CD14-positive monocyte (primary cell): Measurements from ENCODE around the gene EXOC3L4. TPM values are rescaled to one million over a fixed set of nuclear protein-coding genes. Genes with fewer than 3 reads are reported as not detected.

Experiments used
- DNase-seq, 3 donors: peaks; one replicate each; pipeline ENCODE4 v3.0.0-alpha.2; 2011 to 2022
- H2AFZ ChIP-seq: 2 replicates; pipeline ENCODE4 v1.6.0; 2012; ENCODE audit warnings: mild to moderate bottlenecking, low read depth, low read length, inconsistent platforms; ENCODE audit not compliant: insufficient read depth, poor library complexity, severe bottlenecking
- H3K27ac ChIP-seq, 2 donors: 1 replicate in 1 of 2; 2 replicates in 1 of 2; pipeline ENCODE4 v1.5.1; 2012 to 2013; ENCODE audit warnings: low read length in 2 of 2, control low read depth in 1 of 2, inconsistent platforms in 1 of 2, low read depth in 1 of 2, mild to moderate bottlenecking in 1 of 2
- H3K27me3 ChIP-seq, 2 donors: one replicate each; pipeline versions ENCODE4 v1.6.0 to v1.6.1; 2011 to 2013; ENCODE audit warnings: low read length in 2 of 2; ENCODE audit not compliant: control insufficient read depth in 2 of 2, insufficient read depth in 2 of 2
- H3K36me3 ChIP-seq, 2 donors: replicated peaks in 1 of 2; 1 replicate in 1 of 2; 2 replicates in 1 of 2; pipeline versions ENCODE4 v1.5.1 to v1.6.1; 2012 to 2013; ENCODE audit warnings: low read length in 2 of 2, control low read depth in 1 of 2, inconsistent platforms in 1 of 2, mild to moderate bottlenecking in 1 of 2; ENCODE audit not compliant: insufficient read depth in 2 of 2, control insufficient read depth in 1 of 2
- H3K4me1 ChIP-seq, 2 donors: 1 replicate in 1 of 2; 2 replicates in 1 of 2; pipeline versions ENCODE4 v1.5.1 to v1.6.1; 2012 to 2013; ENCODE audit warnings: low read length in 2 of 2, control low read depth in 1 of 2, inconsistent platforms in 1 of 2, mild to moderate bottlenecking in 1 of 2, moderate library complexity in 1 of 2; ENCODE audit not compliant: insufficient read depth in 2 of 2, control insufficient read depth in 1 of 2
- H3K4me2 ChIP-seq: replicated peaks from 2 replicates; pipeline ENCODE3; 2012; ENCODE audit warnings: low read length, moderate library complexity, mild to moderate bottlenecking; ENCODE audit not compliant: poor library complexity, severe bottlenecking; ENCODE audit errors: extremely low read depth
- H3K4me3 ChIP-seq, 3 experiments: fragments of 200-600 bp in 1 of 3; sonication (generic) in 1 of 3; replicated peaks in 1 of 3; 1 replicate in 2 of 3; 2 replicates in 1 of 3; pipeline ENCODE4 v1.5.1; 2011 to 2013; ENCODE audit warnings: low read length in 3 of 3, mild to moderate bottlenecking in 3 of 3, control low read depth in 2 of 3, low read depth in 2 of 3, inconsistent platforms in 1 of 3, moderate library complexity in 1 of 3
- H3K79me2 ChIP-seq: 2 replicates; pipeline ENCODE4 v1.6.0; 2012; ENCODE audit warnings: mild to moderate bottlenecking, control low read depth, inconsistent platforms, low read length, moderate library complexity; ENCODE audit not compliant: insufficient read depth
- H3K9ac ChIP-seq: 2 replicates; pipeline ENCODE4 v1.6.0; 2017; ENCODE audit warnings: low read length, mild to moderate bottlenecking; ENCODE audit not compliant: insufficient read depth, poor library complexity, severe bottlenecking
- H3K9me3 ChIP-seq, 2 donors: replicated peaks in 1 of 2; 1 replicate in 1 of 2; 2 replicates in 1 of 2; pipeline versions ENCODE4 v1.5.1 to v1.6.1; 2012 to 2013; ENCODE audit warnings: low read length in 2 of 2, control low read depth in 1 of 2; ENCODE audit not compliant: control insufficient read depth in 1 of 2, insufficient read depth in 1 of 2
- H4K20me1 ChIP-seq: 2 replicates; pipeline ENCODE4 v1.6.0; 2012; ENCODE audit warnings: mild to moderate bottlenecking, low read length, control low read depth, moderate library complexity; ENCODE audit not compliant: insufficient read depth
- H3K27ac Mint-ChIP-seq, 7 donors: one replicate each; pipeline ENCODE4 v1.8.0; 2020; ENCODE audit warnings: mild to moderate bottlenecking in 7 of 7, mixed read lengths in 7 of 7, moderate library complexity in 6 of 7, inconsistent platforms in 2 of 7
- H3K27me3 Mint-ChIP-seq, 3 donors: one replicate each; pipeline ENCODE4 v1.8.0; 2021 to 2022; ENCODE audit warnings: low read depth in 3 of 3, mild to moderate bottlenecking in 3 of 3, mixed read lengths in 3 of 3, moderate library complexity in 3 of 3, inconsistent platforms in 1 of 3
- H3K36me3 Mint-ChIP-seq, 2 donors: one replicate each; pipeline ENCODE4 v1.8.0; 2020; ENCODE audit warnings: mixed read lengths in 2 of 2, inconsistent platforms in 1 of 2, mild to moderate bottlenecking in 1 of 2
- H3K4me1 Mint-ChIP-seq: one replicate; pipeline ENCODE4 v1.8.0; 2020; ENCODE audit warnings: mild to moderate bottlenecking, mixed read lengths
- H3K4me3 Mint-ChIP-seq, 2 donors: one replicate each; pipeline ENCODE4 v1.8.0; 2020; ENCODE audit warnings: mild to moderate bottlenecking in 2 of 2, mixed read lengths in 2 of 2, moderate library complexity in 1 of 2
- H3K9me3 Mint-ChIP-seq, 7 donors: one replicate each; pipeline ENCODE4 v1.8.0; 2020 to 2022; ENCODE audit warnings: mixed read lengths in 7 of 7, mild to moderate bottlenecking in 6 of 7, moderate library complexity in 6 of 7, inconsistent platforms in 2 of 7
- CTCF ChIP-seq: fragments of 200-600 bp; IDR thresholded peaks from one replicate; pipeline ENCODE4 v1.8.0; 2022; ENCODE audit warnings: antibody characterized with exemption, mild to moderate bottlenecking
- WGBS: methylation state at CpG from one replicate; pipeline ENCODE4 v1.1.5; 2013; ENCODE audit warnings: missing lambda C conversion rate; ENCODE audit not compliant: insufficient coverage; 5-methylcytosine and 5-hydroxymethylcytosine counted together
- intact Hi-C, 2 donors: fragments of 100-400 bp; cut with micrococcal nuclease; formaldehyde crosslinking; loops; one replicate each; pipeline versions ENCODE4 v1.15.0 to v1.15.1; 2023
- polyA plus RNA-seq, 3 donors: library from polyadenylated mRNA; depleted of rRNA in 1 of 3; unstranded in 2 of 3; stranded (reverse) in 1 of 3; fragments of 300-500 nt in 2 of 3; fragments of >200 nt in 1 of 3; fragmentation: Illumina TruSeq in 2 of 3; gene quantifications; 1 replicate in 2 of 3; 2 replicates in 1 of 3; pipeline ENCODE4 v1.2.3, GENCODE V29; 2012 to 2021

Gene EXOC3L4
- polyA plus RNA-seq, 3 donors = 0.17 TPM; not detected in 2

DNA sequence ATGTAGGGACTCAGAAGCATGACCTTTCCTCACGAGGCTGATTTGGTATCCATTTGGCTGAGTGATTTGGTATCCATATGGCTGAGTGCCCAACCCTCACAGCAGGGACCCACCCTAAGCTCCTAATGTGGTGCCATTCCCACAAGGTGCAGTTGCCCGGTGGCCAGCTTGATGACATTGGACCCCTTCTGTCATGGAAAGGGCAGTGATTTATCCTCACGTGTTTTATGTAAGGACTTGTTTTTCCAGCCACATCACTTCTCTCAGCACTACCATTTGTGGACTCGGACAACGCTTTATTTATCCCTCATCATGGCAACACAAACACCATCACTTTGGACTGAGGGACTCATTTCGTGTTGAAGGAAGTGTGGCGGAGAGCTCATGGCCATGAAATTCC, 28.7 kb upstream of the EXOC3L4 start:
- Mint-ChIP-seq H3K4me1 (peaks cover 5% of the 10 kb centered on the region), H3K9me3 (peaks cover 0 to 2% (median 0%) of the 10 kb centered on the region in 7 donors), H3K36me3 (no peaks in the 10 kb centered on the region), H3K4me3 (no peak overlapping the region), H3K27me3 (peaks cover 19 to 32% (median 28%) of the 10 kb centered on the region in 3 donors), H3K27ac (no peak overlapping the region)
- no peak for TF ChIP-seq CTCF
- Histone ChIP-seq H3K36me3 (no peaks in the 10 kb centered on the region), H3K4me3 (no peak overlapping the region), H2AFZ (no peak overlapping the region), H3K4me2 (no peak overlapping the region), H3K79me2 (no peaks in the 10 kb centered on the region), H3K27me3 (peaks cover 0 to 7% of the 10 kb centered on the region in 2 donors), H4K20me1 (no peaks in the 10 kb centered on the region), H3K4me1 (no peaks in the 10 kb centered on the region), H3K9ac (no peak overlapping the region), H3K9me3 (no peaks in the 10 kb centered on the region), H3K27ac (no peak overlapping the region)
- WGBS = 100% methylated on average over 2 of the region's 7 CpGs
- no peak for DNase-seq
- intact Hi-C loops = no loop called here

- WGBS = 64% methylated on average over 7 of the region's 9 CpGs
- Mint-ChIP-seq H3K4me1 (peaks cover 5% of the 10 kb centered on the region), H3K27ac (no peak overlapping the region), H3K27me3 (peaks cover 17 to 32% (median 25%) of the 10 kb centered on the region in 3 donors), H3K36me3 (no peaks in the 10 kb centered on the region), H3K4me3 (no peak overlapping the region), H3K9me3 (peaks cover 0 to 2% (median 0%) of the 10 kb centered on the region in 7 donors)
- intact Hi-C loops = no loop called here
- Histone ChIP-seq H3K4me1 (no peaks in the 10 kb centered on the region), H3K4me2 (no peak overlapping the region), H3K79me2 (no peaks in the 10 kb centered on the region), H4K20me1 (no peaks in the 10 kb centered on the region), H3K9me3 (no peaks in the 10 kb centered on the region), H3K9ac (no peak overlapping the region), H2AFZ (no peak overlapping the region), H3K4me3 (no peak overlapping the region), H3K27me3 (peaks cover 0 to 7% of the 10 kb centered on the region in 2 donors), H3K36me3 (no peaks in the 10 kb centered on the region), H3K27ac (no peak overlapping the region)
- DNase-seq = no peak
- no peak for TF ChIP-seq CTCF
Observed at GRCh38 chr14:103066399-103066798, 28.1 kb upstream of the EXOC3L4 start.
